Astrocyte of the spinal cord (primary cell): ENCODE measurements around the gene HPCAL1.

ENCODE experiments used
- DNase-seq: peaks from one replicate; pipeline ENCODE4 v3.0.0; 2011; ENCODE audit warnings: low read depth, low spot score
- H3K4me3 ChIP-seq: 2 replicates; pipeline ENCODE4 v1.5.1; 2011; ENCODE audit warnings: low read depth, mild to moderate bottlenecking, low read length, moderate library complexity
- CTCF ChIP-seq: IDR thresholded peaks from 2 replicates; pipeline ENCODE4 v1.5.1; 2012; ENCODE audit warnings: low read depth, mild to moderate bottlenecking, low read length, inconsistent platforms
- in situ Hi-C: cut with HindIII; loops from 2 replicates; pipeline ENCODE4 v1.10.0; 2017; ENCODE audit warnings: low sequenced_read_pairs

HPCAL1 gene

GRCh38 chr2:10375570-10376281 is 73.0 kb downstream of the HPCAL1 start:
- TF ChIP-seq CTCF: no peak
- DNase-seq: no peak
- in situ Hi-C loops: no loop called here

GRCh38 chr2:10377052-10377746 is 74.5 kb downstream of the HPCAL1 start:
- H3K4me3 ChIP-seq: no peak overlapping the region
- no peak for DNase-seq
- in situ Hi-C loops: no loop called here
- no peak for TF ChIP-seq CTCF

More at GRCh38 chr2:10375570-10376281, 73.0 kb downstream of the HPCAL1 start:
- no peak overlapping the region for H3K4me3 ChIP-seq

- in situ Hi-C loops: no loop called here
- H3K4me3 ChIP-seq: no peak overlapping the region
- no peak for TF ChIP-seq CTCF
- DNase-seq: no peak
Observed at GRCh38 chr2:10377747-10378085, 75.0 kb downstream of the HPCAL1 start.

GRCh38 chr2:10378189-10378588 is 75.5 kb downstream of the HPCAL1 start:
- no peak for TF ChIP-seq CTCF
- DNase-seq: no peak
- in situ Hi-C loops: no loop called here
- H3K4me3 ChIP-seq: no peak overlapping the region

- in situ Hi-C loops: no loop called here
- DNase-seq: no peak
- no peak for TF ChIP-seq CTCF
- no peak overlapping the region for H3K4me3 ChIP-seq
Observed at GRCh38 chr2:10380048-10380926, 77.6 kb downstream of the HPCAL1 start.

GRCh38 chr2:10381997-10382353 is 79.3 kb downstream of the HPCAL1 start:
- no peak overlapping the region for H3K4me3 ChIP-seq
- TF ChIP-seq CTCF: no peak
- no peak for DNase-seq
- in situ Hi-C loops: no loop called here
